Keratinocyte (primary cell): Measurements from ENCODE around the gene BSDC1.

Experiments
- CTCF ChIP-seq, 3 experiments: IDR thresholded peaks in 1 of 3; conservative IDR thresholded peaks in 1 of 3; optimal IDR thresholded peaks in 1 of 3; 2 replicates in 2 of 3; 3 replicates in 1 of 3; pipeline versions ENCODE3 to v1.5.1; 2011; ENCODE audit warnings: low read length in 3 of 3, mild to moderate bottlenecking in 3 of 3, moderate library complexity in 2 of 3, control low read depth in 1 of 3, inconsistent platforms in 1 of 3; ENCODE audit not compliant: insufficient read depth in 2 of 3; ENCODE audit errors: extremely low read depth in 1 of 3
- EZH2 ChIP-seq: IDR thresholded peaks from one replicate; pipeline ENCODE4 v1.6.1; 2012; ENCODE audit warnings: inconsistent platforms, mild to moderate bottlenecking, low read length, moderate library complexity

- TF ChIP-seq CTCF (optimal IDR thresholded peaks at IDR 0.05 in 1 of 3, IDR thresholded peaks at IDR 0.05 in 1 of 3, conservative IDR thresholded peaks at IDR 0.05 in 1 of 3; ENCODE audit: extremely low read depth in 1 of 3, insufficient read depth in 2 of 3, low read length in 3 of 3) (no peak), EZH2 (no peak)
Measured at GRCh38 chr1:32438136-32438535, 43.9 kb upstream of the BSDC1 start.
